Common myeloid progenitor, CD34-positive (primary cell): ENCODE measurements around the gene TCOF1.
A peak's percentile ranks its signal among the peaks of the same experiment; 100 is the strongest.

Experiments used
- CTCF ChIA-PET: fragments of 350-600 bp; sonication (Branson Sonifier 250); formaldehyde crosslinking; loops from one replicate; lab custom pipeline; 2021; ENCODE audit warnings: antibody characterized with exemption; lab: Charles Lee
- POLR2A ChIA-PET: fragments of 350-600 bp; sonication (Branson Sonifier 250); formaldehyde crosslinking; loops from one replicate; lab custom pipeline; 2021; ENCODE audit warnings: antibody characterized with exemption; lab: Charles Lee
- DNase-seq, 3 donors: peaks; one replicate each; pipeline versions ENCODE4 v3.0.0 to v3.0.0-alpha.2; 2013
- H3K27ac ChIP-seq, 2 experiments: 1 replicate in 1 of 2; 2 replicates in 1 of 2; pipeline ENCODE4 v1.7.0; 2013; ENCODE audit warnings: inconsistent platforms in 2 of 2, low read length in 2 of 2, mild to moderate bottlenecking in 2 of 2, low read depth in 1 of 2, moderate library complexity in 1 of 2; ENCODE audit not compliant: severe bottlenecking in 2 of 2, insufficient read depth in 1 of 2, poor library complexity in 1 of 2
- H3K27me3 ChIP-seq, 5 experiments: replicated peaks in 2 of 5; 1 replicate in 3 of 5; 2 replicates in 2 of 5; pipeline versions ENCODE4 v1.6.1 to v1.7.0; 2013; ENCODE audit warnings: low read length in 4 of 5, mild to moderate bottlenecking in 2 of 5, moderate library complexity in 2 of 5, inconsistent platforms in 1 of 5; ENCODE audit not compliant: insufficient read depth in 5 of 5, control insufficient read depth in 4 of 5
- H3K36me3 ChIP-seq, 4 experiments: 1 replicate in 2 of 4; 2 replicates in 2 of 4; pipeline versions ENCODE4 v1.6.1 to v1.7.0; 2013; ENCODE audit warnings: low read length in 3 of 4, control low read depth in 1 of 4, mild to moderate bottlenecking in 1 of 4; ENCODE audit not compliant: control insufficient read depth in 4 of 4, insufficient read depth in 4 of 4
- H3K4me1 ChIP-seq, 4 experiments: 1 replicate in 3 of 4; 2 replicates in 1 of 4; pipeline versions ENCODE4 v1.6.1 to v1.7.1; 2013; ENCODE audit warnings: low read length in 3 of 4, mild to moderate bottlenecking in 3 of 4, control low read depth in 1 of 4, inconsistent platforms in 1 of 4, moderate library complexity in 1 of 4; ENCODE audit not compliant: control insufficient read depth in 4 of 4, insufficient read depth in 4 of 4; ENCODE audit errors: control extremely low read depth in 1 of 4
- H3K4me3 ChIP-seq, 7 experiments: 1 replicate in 4 of 7; 2 replicates in 3 of 7; pipeline versions ENCODE4 v1.5.1 to v1.7.0; 2013; ENCODE audit warnings: mild to moderate bottlenecking in 7 of 7, low read length in 6 of 7, moderate library complexity in 6 of 7, inconsistent platforms in 2 of 7, low read depth in 2 of 7, control low read depth in 1 of 7; ENCODE audit not compliant: insufficient read depth in 4 of 7, control insufficient read depth in 1 of 7; ENCODE audit errors: extremely low read depth in 1 of 7
- H3K9me3 ChIP-seq, 5 experiments: 1 replicate in 4 of 5; 2 replicates in 1 of 5; pipeline versions ENCODE4 v1.6.1 to v1.7.1; 2013; ENCODE audit warnings: low read length in 4 of 5, mild to moderate bottlenecking in 2 of 5, inconsistent platforms in 1 of 5, low read depth in 1 of 5, moderate library complexity in 1 of 5; ENCODE audit not compliant: control insufficient read depth in 4 of 5, insufficient read depth in 2 of 5; ENCODE audit errors: control extremely low read depth in 1 of 5
- WGBS: methylation state at CpG from one replicate; pipeline ENCODE4 v1.1.5; 2013; ENCODE audit not compliant: insufficient coverage; 5-methylcytosine and 5-hydroxymethylcytosine counted together

TCOF1 gene

GRCh38 chr5:150394912-150395687 is 37.6 kb downstream of the TCOF1 start:
- ChIA-PET CTCF (interaction anchor here (1.0 to 11.0 kb wide), 9 partner anchors 8 to 47 kb away, joined by 3 to 165 read pairs (median 6); partner anchors contain the start of gene CD74), POLR2A (interaction anchor here (0.7 kb wide), 1 partner anchor 33 kb away, joined by 3 read pairs; no protein-coding TSS in a partner anchor)
- Histone ChIP-seq H3K4me1 (no peaks in the 10 kb centered on the region), H3K36me3 (peaks cover 2 to 93% (median 72%) of the 10 kb centered on the region in 4 experiments), H3K27me3 (no peaks in the 10 kb centered on the region), H3K27ac (no peak overlapping the region), H3K4me3 (no peak overlapping the region), H3K9me3 (no peaks in the 10 kb centered on the region)
- DNase-seq: peak in 2 of 3 donors; percentile 50 to 54
- WGBS: 89% methylated on average over 9 of the region's 13 CpGs

DNA sequence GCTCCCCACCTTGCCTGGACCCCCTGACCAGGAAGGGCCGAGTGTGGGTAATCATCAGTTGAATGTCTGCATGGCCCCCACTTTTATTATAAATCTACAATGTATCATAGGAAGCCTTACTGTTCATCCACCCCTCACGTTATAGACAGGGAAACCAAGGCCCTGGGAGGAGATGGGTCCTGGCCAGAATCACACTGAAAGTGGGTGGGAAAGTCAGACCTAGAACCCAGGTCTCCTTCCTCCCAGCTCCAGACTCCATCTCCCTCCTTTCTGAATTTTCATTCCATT is 38.1 kb downstream of the TCOF1 start:
- CTCF ChIA-PET: interaction anchor here (1.0 to 11.0 kb wide), 8 partner anchors 9 to 47 kb away, joined by 3 to 165 read pairs (median 8); partner anchors contain the start of gene CD74
- no peaks in the 10 kb centered on the region for H3K27me3 ChIP-seq
- DNase-seq: peak in 1 of 3 donors; percentile 48
- H3K27ac ChIP-seq: no peak overlapping the region
- WGBS: no CpG with 5 or more reads among the region's 2 CpGs
- no peaks in the 10 kb centered on the region for H3K9me3 ChIP-seq
- peaks cover 4 to 94% (median 73%) of the 10 kb centered on the region in 4 experiments for H3K36me3 ChIP-seq
- POLR2A ChIA-PET: interaction anchor here (0.7 kb wide), 1 partner anchor 33 kb away, joined by 3 read pairs; no protein-coding TSS in a partner anchor
- H3K4me3 ChIP-seq: no peak overlapping the region
- H3K4me1 ChIP-seq: no peaks in the 10 kb centered on the region

DNA sequence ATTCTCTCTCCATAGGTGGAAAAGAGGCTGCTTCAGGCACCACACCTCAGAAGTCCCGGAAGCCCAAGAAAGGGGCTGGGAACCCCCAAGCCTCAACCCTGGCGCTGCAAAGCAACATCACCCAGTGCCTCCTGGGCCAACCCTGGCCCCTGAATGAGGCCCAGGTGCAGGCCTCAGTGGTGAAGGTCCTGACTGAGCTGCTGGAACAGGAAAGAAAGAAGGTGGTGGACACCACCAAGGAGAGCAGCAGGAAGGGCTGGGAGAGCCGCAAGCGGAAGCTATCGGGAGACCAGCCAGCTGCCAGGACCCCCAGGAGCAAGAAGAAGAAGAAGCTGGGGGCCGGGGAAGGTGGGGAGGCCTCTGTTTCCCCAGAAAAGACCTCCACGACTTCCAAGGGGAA is 38.8 kb downstream of the TCOF1 start:
- H3K4me3 ChIP-seq: no peak overlapping the region
- H3K27me3 ChIP-seq: no peaks in the 10 kb centered on the region
- H3K36me3 ChIP-seq: peaks cover 4 to 94% (median 71%) of the 10 kb centered on the region in 4 experiments
- no peaks in the 10 kb centered on the region for H3K4me1 ChIP-seq
- CTCF ChIA-PET: interaction anchor here (0.7 to 11.0 kb wide), 8 partner anchors 9 to 103 kb away, joined by 4 to 165 read pairs (median 8); partner anchors contain the start of gene CD74
- H3K9me3 ChIP-seq: no peaks in the 10 kb centered on the region
- no peak overlapping the region for H3K27ac ChIP-seq
- WGBS: 98% methylated on average over 7 of the region's 7 CpGs
- peak in 2 of 3 donors; percentile 42 to 46 for DNase-seq
- POLR2A ChIA-PET: interaction anchor here (0.6 to 0.7 kb wide), 2 partner anchors 32 to 390 kb away, joined by 3 read pairs; no protein-coding TSS in a partner anchor

GRCh38 chr5:150397146-150397781 is 39.8 kb downstream of the TCOF1 start:
- H3K36me3 ChIP-seq: peaks cover 4 to 94% (median 67%) of the 10 kb centered on the region in 4 experiments
- DNase-seq: peak in 2 of 3 donors; percentile 61 to 69
- H3K27me3 ChIP-seq: no peaks in the 10 kb centered on the region
- no peak overlapping the region for H3K27ac ChIP-seq
- CTCF ChIA-PET: interaction anchor here (0.6 to 11.0 kb wide), 13 partner anchors 8 to 450 kb away, joined by 3 to 165 read pairs (median 7); partner anchors contain the start of genes CD74 and RPS14
- H3K4me1 ChIP-seq: peaks cover 0 to 7% (median 5%) of the 10 kb centered on the region in 4 experiments
- no peak overlapping the region for H3K4me3 ChIP-seq
- POLR2A ChIA-PET: interaction anchor here (0.7 to 2.3 kb wide), 3 partner anchors 14 to 39 kb away, joined by 4 to 9 read pairs (median 8); no protein-coding TSS in a partner anchor
- H3K9me3 ChIP-seq: no peaks in the 10 kb centered on the region
- 97% methylated on average over 14 of the region's 14 CpGs for WGBS

GRCh38 chr5:150397782-150398721 is 40.6 kb downstream of the TCOF1 start:
- ChIA-PET CTCF (interaction anchor here (0.6 to 11.0 kb wide), 13 partner anchors 8 to 449 kb away, joined by 3 to 165 read pairs (median 7); partner anchors contain the start of genes CD74 and RPS14), POLR2A (interaction anchor here (1.0 to 2.3 kb wide), 3 partner anchors 13 to 38 kb away, joined by 3 to 9 read pairs (median 8); no protein-coding TSS in a partner anchor)
- peaks cover 0 to 13% (median 8%) of the 10 kb centered on the region in 4 experiments for H3K4me1 ChIP-seq
- WGBS: 97% methylated on average over 6 of the region's 13 CpGs
- no peaks in the 10 kb centered on the region for H3K9me3 ChIP-seq
- no peak overlapping the region for H3K4me3 ChIP-seq
- DNase-seq: peak in 2 of 3 donors; percentile 61 to 68
- no peaks in the 10 kb centered on the region for H3K27me3 ChIP-seq
- H3K36me3 ChIP-seq: peaks cover 8 to 94% (median 67%) of the 10 kb centered on the region in 4 experiments
- no peak overlapping the region for H3K27ac ChIP-seq
